ENCODE measurements around the gene CASD1. TPM values are rescaled to one million over a fixed set of nuclear protein-coding genes. Genes with fewer than 3 reads are reported as not detected.

The CASD1 gene
- total RNA-seq, 4 donors from 2014 or later = 21.7 to 73.7 (median 63.3) TPM

DNA sequence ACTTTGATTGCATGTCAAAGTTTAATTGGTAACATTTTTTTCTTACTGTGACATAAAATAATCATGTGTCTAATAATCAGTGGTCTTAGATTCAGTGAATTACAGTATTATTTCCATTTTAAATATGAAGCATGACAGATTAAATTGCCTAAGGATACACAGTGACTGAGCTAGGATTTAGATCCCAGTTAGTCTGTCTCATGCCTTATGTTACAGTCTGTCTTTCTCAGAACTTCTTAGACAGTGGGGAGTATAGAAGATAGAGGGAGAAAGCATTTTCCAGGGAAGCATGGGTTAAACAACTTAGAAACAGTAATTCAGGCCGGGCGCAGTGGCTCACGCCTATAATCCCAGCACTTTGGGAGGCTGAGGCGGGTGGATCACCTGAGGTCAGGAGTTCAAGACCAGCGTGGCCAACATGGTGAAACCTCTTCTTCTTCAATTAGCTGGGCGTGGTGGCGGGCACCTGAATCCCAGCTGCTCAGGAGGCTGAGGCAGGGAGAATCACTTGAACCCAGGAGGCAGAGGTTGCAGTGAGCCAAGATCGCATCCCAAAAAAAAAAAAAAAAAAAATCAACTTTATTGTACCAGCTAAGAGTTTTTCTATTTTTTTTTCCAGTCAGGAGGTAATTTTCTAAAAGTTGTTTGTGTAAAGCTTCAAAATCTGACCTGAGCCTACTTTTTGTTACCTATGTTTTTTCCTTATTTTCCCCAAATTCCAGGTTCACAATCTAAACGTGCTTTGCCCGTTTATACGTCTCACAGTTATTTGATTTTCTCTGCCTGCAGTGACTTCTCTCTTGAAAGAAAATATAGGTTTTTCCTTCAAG, 3.3 kb downstream of the CASD1 start:
- peak overlapping the region in 1 of 4 donors; percentile 12 for H3K4me3 ChIP-seq
- intact Hi-C loops (cut with DNase I; ENCODE audit: low total_unique reads) = no loop called here
- no peaks in the 10 kb centered on the region for H3K27me3 ChIP-seq
- 57 to 65% methylated on average over 5 to 11 of the region's 11 CpGs for WGBS, 2 donors (ENCODE audit: low coverage in 1 of 2)
- H3K36me3 ChIP-seq = no peaks in the 10 kb centered on the region
- H3K9me3 ChIP-seq = no peaks in the 10 kb centered on the region
- peak overlapping the region; percentile 94 to 96 (median 95) for H3K27ac ChIP-seq
- in situ Hi-C loops (cut with MboI; ENCODE audit: low pct_ligation_motif_present in 1 of 4, low pct_unique_long_range_greater_than_20kb in 1 of 4, low sequenced_read_pairs in 3 of 4) = no loop called here
- DNase-seq = peak; percentile 42
- no peak for TF ChIP-seq EP300 (IDR thresholded peaks at IDR 0.05; ENCODE audit: low read depth)
- TF ChIP-seq POLR2AphosphoS5 (IDR thresholded peaks at IDR 0.05) = no peak
- no peak for TF ChIP-seq POLR2A (IDR thresholded peaks at IDR 0.05)
- TF ChIP-seq, protein P1, sequence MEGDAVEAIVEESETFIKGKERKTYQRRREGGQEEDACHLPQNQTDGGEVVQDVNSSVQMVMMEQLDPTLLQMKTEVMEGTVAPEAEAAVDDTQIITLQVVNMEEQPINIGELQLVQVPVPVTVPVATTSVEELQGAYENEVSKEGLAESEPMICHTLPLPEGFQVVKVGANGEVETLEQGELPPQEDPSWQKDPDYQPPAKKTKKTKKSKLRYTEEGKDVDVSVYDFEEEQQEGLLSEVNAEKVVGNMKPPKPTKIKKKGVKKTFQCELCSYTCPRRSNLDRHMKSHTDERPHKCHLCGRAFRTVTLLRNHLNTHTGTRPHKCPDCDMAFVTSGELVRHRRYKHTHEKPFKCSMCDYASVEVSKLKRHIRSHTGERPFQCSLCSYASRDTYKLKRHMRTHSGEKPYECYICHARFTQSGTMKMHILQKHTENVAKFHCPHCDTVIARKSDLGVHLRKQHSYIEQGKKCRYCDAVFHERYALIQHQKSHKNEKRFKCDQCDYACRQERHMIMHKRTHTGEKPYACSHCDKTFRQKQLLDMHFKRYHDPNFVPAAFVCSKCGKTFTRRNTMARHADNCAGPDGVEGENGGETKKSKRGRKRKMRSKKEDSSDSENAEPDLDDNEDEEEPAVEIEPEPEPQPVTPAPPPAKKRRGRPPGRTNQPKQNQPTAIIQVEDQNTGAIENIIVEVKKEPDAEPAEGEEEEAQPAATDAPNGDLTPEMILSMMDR (IDR thresholded peaks at IDR 0.05) = no peak
- H3K4me1 ChIP-seq = peaks cover 0 to 82% (median 59%) of the 10 kb centered on the region in 4 donors

DNA sequence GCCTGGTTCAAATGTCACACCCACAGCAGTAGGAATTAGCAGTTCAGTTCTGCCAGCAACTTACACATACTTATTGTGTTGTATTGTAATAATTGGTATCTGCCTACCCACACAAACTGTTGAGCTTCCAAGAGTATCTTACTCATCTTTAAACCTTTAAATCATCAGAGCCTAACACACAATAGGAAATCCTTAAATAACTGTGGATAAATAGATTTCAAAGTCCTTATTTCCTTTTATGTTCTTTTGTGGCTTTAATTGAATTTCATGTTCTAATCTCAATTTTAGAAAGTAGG, 3.9 kb downstream of the CASD1 start:
- H3K4me1 ChIP-seq = peaks cover 0 to 86% (median 57%) of the 10 kb centered on the region in 4 donors
- TF ChIP-seq POLR2A (IDR thresholded peaks at IDR 0.05) = no peak
- TF ChIP-seq, protein P1 (IDR thresholded peaks at IDR 0.05) = no peak
- TF ChIP-seq POLR2AphosphoS5 (IDR thresholded peaks at IDR 0.05) = no peak
- no peak for TF ChIP-seq EP300 (IDR thresholded peaks at IDR 0.05; ENCODE audit: low read depth)

DNA sequence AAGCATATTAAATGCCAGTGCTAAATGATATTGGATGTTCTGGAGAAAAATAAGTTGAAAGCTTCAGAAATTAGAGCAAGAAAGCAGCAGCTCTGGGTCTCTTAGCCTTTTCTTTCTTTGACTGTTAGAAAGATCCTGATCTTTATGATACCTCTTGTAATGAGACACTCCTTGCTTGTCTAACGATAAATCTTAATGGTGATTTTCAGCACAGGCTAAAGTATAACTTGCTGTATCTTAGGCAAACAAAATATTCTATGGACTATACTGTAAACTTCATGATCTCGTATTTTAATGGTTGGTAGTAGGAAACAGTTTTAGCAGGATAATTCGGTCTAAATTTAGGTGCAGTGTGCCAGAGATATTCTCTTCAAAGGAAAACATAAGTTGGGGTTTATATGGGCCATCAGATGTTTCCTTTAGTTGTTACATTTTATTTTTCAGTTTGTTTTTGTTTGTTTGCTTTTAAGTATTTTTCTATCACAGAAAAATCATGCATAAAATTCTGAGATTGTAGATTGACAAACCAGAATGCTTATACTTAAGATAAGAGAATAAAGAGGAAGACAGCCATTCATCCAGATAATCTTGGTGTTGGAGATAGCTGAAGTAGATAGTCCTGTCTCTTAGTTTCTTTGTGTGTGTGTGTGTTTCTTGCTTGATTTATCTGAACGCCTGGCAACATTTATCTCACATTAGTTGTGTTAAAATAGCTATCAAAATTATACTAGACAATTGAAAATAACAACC, 4.7 kb downstream of the CASD1 start:
- WGBS, 2 donors (ENCODE audit: low coverage in 1 of 2) = 43 to 53% methylated on average over 4 of the region's 4 CpGs

More for the DNA sequence above, 3.9 kb downstream of the CASD1 start:
- intact Hi-C loops (cut with DNase I; ENCODE audit: low total_unique reads) = no loop called here
- in situ Hi-C loops (cut with MboI; ENCODE audit: low pct_ligation_motif_present in 1 of 4, low pct_unique_long_range_greater_than_20kb in 1 of 4, low sequenced_read_pairs in 3 of 4) = no loop called here
- Histone ChIP-seq H3K27me3 (no peaks in the 10 kb centered on the region), H3K27ac (peak overlapping the region; percentile 54 to 96 (median 95)), H3K36me3 (no peaks in the 10 kb centered on the region), H3K9me3 (no peaks in the 10 kb centered on the region), H3K4me3 (peak overlapping the region in 1 of 4 donors; percentile 7)
- DNase-seq = no peak

GRCh38 chr7:94514917-94515316, 5.3 kb downstream of the CASD1 start:
- in situ Hi-C loops (cut with MboI; ENCODE audit: low pct_ligation_motif_present in 1 of 4, low pct_unique_long_range_greater_than_20kb in 1 of 4, low sequenced_read_pairs in 3 of 4) = no loop called here
- no peaks in the 10 kb centered on the region for H3K27me3 ChIP-seq
- H3K4me3 ChIP-seq = no peak overlapping the region
- no peaks in the 10 kb centered on the region for H3K9me3 ChIP-seq
- peak overlapping the region; percentile 54 to 96 (median 95) for H3K27ac ChIP-seq
- intact Hi-C loops (cut with DNase I; ENCODE audit: low total_unique reads) = no loop called here
- TF ChIP-seq, protein P1 (IDR thresholded peaks at IDR 0.05) = no peak
- TF ChIP-seq POLR2A (IDR thresholded peaks at IDR 0.05) (no peak), EP300 (IDR thresholded peaks at IDR 0.05; ENCODE audit: low read depth) (no peak), POLR2AphosphoS5 (IDR thresholded peaks at IDR 0.05) (no peak)
- peaks cover 0 to 7% (median 2%) of the 10 kb centered on the region in 4 donors for H3K36me3 ChIP-seq
- DNase-seq = no peak
- H3K4me1 ChIP-seq = peaks cover 0 to 80% (median 52%) of the 10 kb centered on the region in 4 donors

More for the DNA sequence above, 4.7 kb downstream of the CASD1 start:
- no peak for TF ChIP-seq POLR2A (IDR thresholded peaks at IDR 0.05)
- TF ChIP-seq, protein P1 (IDR thresholded peaks at IDR 0.05) = no peak
- TF ChIP-seq POLR2AphosphoS5 (IDR thresholded peaks at IDR 0.05) = no peak
- no peak for TF ChIP-seq EP300 (IDR thresholded peaks at IDR 0.05; ENCODE audit: low read depth)
- no peaks in the 10 kb centered on the region for H3K27me3 ChIP-seq
- in situ Hi-C loops (cut with MboI; ENCODE audit: low pct_ligation_motif_present in 1 of 4, low pct_unique_long_range_greater_than_20kb in 1 of 4, low sequenced_read_pairs in 3 of 4) = no loop called here
- H3K27ac ChIP-seq = peak overlapping the region; percentile 54 to 96 (median 95)
- DNase-seq = no peak
- H3K4me1 ChIP-seq = peaks cover 0 to 81% (median 52%) of the 10 kb centered on the region in 4 donors
- peak overlapping the region in 1 of 4 donors; percentile 7 for H3K4me3 ChIP-seq
- H3K36me3 ChIP-seq = peaks cover 0 to 3% (median under 1%) of the 10 kb centered on the region in 4 donors
- intact Hi-C loops (cut with DNase I; ENCODE audit: low total_unique reads) = no loop called here
- H3K9me3 ChIP-seq = no peaks in the 10 kb centered on the region

Measured in transverse colon (tissue), 4 donors.